ENCODE results near the gene SERGEF.
"Not testable (repeated sequence)": the region's sequence is repeated elsewhere in the genome, so short reads cannot be mapped to it uniquely, and the experiment has no call there.

DNA sequence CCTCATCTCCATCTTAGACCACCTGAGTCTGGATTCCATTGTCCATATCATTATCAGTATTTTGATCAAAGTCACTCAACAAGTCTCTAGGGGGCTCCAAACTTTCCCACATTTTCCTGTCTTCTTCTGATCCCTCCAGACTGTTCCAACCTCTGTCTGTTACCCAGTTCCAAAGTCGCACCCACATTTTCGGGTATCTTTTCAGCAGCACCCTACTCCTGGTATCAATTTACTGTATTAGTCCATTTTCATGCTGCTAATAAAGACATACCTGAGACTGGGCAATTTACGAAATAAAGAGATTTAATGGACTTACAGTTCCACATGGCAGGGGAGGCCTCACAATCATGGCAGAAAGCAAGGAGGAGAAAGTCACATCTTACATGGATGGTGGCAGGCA, 144.4 kb downstream of the SERGEF start:
- not testable (repeated sequence) for TF ChIP-seq EZH2phosphoT487 (IDR thresholded peaks at IDR 0.05; ENCODE audit: borderline replicate concordance, low read length)
- TF ChIP-seq, protein P1, sequence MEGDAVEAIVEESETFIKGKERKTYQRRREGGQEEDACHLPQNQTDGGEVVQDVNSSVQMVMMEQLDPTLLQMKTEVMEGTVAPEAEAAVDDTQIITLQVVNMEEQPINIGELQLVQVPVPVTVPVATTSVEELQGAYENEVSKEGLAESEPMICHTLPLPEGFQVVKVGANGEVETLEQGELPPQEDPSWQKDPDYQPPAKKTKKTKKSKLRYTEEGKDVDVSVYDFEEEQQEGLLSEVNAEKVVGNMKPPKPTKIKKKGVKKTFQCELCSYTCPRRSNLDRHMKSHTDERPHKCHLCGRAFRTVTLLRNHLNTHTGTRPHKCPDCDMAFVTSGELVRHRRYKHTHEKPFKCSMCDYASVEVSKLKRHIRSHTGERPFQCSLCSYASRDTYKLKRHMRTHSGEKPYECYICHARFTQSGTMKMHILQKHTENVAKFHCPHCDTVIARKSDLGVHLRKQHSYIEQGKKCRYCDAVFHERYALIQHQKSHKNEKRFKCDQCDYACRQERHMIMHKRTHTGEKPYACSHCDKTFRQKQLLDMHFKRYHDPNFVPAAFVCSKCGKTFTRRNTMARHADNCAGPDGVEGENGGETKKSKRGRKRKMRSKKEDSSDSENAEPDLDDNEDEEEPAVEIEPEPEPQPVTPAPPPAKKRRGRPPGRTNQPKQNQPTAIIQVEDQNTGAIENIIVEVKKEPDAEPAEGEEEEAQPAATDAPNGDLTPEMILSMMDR (IDR thresholded peaks at IDR 0.05; ENCODE audit: low read depth, low read length, poor library complexity, severe bottlenecking): not testable (repeated sequence)
